Left kidney (tissue), 2 donors: Measurements from ENCODE around the gene PPP1R14D. TPM values are rescaled to one million over a fixed set of nuclear protein-coding genes. Genes with fewer than 3 reads are reported as not detected.
A peak's percentile ranks its signal among the peaks of the same experiment; 100 is the strongest.

Experiments
- DNase-seq: peaks from one replicate; pipeline ENCODE4 v3.0.0-alpha.2; 2013
- polyA plus RNA-seq: library from polyadenylated mRNA; unstranded; fragments of 120-200 nt; gene quantifications from one replicate; pipeline ENCODE4 v1.2.1, GENCODE V29; 2013; ENCODE audit not compliant: insufficient read length

Gene PPP1R14D
- polyA plus RNA-seq, 1 donor: 0.62 TPM

DNA sequence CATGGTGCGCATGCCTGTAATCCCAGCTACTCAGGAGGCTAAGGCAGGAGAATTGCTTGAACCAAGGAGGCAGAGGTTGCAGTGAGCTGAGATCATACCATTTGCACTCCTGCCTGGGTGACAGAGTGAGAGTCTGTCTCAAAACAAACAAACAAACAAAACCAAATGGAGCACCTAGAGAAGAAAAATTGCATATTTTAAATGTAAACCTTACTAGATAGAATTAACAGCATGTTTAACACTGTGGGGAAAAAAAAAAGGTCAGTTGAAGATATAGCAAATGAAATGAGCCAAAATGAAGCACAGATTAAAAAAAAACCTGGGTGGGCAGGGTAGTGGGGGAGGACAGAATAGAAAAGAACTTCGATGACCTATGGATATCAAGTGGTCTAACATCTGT, 7.3 kb downstream of the PPP1R14D start:
- DNase-seq: no peak

- no peak for DNase-seq
Measured at GRCh38 chr15:40819048-40819447, 9.5 kb downstream of the PPP1R14D start.

GRCh38 chr15:40815042-40815698, 13.3 kb downstream of the PPP1R14D start:
- peak; percentile 35 for DNase-seq

GRCh38 chr15:40812721-40813425, 15.6 kb downstream of the PPP1R14D start:
- no peak for DNase-seq

DNA sequence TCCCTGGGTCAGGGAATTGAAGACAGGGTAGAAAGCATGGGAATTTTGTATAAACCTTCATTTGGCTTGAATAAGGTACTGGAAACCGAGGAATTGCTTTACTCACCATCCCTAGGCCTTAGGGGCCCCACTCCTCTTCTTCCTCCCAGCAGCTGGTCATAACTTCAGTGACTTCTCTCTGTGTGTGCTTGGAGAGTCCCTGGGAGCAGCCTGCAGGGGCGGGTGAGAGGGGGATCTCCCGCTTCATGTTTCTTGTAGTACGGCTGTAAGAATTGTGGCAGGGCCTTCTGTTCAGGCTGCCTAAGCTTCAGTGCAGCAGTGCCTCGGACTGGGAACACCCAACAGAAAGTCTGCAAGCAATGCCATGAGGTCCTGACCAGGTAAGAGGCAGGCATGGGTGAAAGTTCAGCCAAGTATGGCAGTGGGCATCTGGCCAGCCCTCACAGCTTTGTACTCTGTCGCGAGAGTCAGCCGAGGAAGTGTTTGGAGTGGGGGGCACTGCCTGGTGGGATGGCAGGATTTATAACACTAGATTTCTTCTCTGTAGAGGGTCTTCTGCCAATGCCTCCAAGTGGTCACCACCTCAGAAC, 19.6 kb downstream of the PPP1R14D start:
- no peak for DNase-seq

- no peak for DNase-seq
Measured at GRCh38 chr15:40807888-40808461, 20.5 kb downstream of the PPP1R14D start.

GRCh38 chr15:40807028-40807887, 21.2 kb downstream of the PPP1R14D start, which contains the start of the genes DNAJC17 and ZFYVE19:
Gene DNAJC17, minus strand, starts transcription at chr15:40807473. Its CDS starts 27 bp downstream, at chr15:40807446.
Gene ZFYVE19, plus strand, starts transcription at chr15:40807089. Its CDS starts 501 bp downstream, at chr15:40807590.
- peak; percentile 97 for DNase-seq

DNA sequence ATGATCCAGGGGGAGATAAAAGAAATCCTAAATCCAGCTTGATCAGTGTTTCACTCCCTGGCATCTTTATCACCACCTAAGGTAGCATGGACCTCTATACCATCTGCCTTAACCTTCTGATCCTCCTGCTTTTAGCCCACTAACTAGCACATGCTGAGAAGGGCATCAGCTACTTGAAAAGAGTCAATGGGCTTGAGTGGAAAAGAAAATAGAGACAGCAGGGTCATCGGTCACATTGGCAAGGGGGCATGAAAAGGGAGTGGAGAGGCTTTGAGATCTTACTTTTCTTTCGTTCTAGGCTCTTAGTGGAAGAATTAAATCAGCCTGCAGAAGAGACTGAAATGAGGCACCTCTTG, 21.9 kb downstream of the PPP1R14D start:
- no peak for DNase-seq

- no peak for DNase-seq
Measured at GRCh38 chr15:40803688-40804087, 24.8 kb downstream of the PPP1R14D start.

- no peak for DNase-seq
Measured at GRCh38 chr15:40803076-40803475, 25.4 kb downstream of the PPP1R14D start.

DNA sequence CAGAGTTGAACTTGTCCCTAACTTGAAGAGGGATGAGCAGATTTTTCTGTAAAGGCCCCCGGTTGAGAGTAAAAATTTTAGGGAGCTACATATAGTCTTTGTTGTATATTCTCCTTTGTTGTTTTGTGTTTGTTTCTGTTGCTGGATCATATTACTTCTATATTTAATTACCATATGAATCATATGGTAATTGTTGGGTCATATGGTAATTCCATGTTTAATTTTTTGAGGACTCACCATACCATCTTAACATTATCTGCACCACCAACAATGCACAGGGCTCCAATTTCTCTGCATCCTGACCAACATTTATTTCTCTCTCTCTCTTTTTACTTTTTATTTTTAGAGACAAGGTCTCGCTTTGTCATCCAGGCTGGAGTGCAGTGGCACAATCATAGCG, 29.0 kb downstream of the PPP1R14D start:
- no peak for DNase-seq

GRCh38 chr15:40796512-40796911, 32.0 kb downstream of the PPP1R14D start:
- no peak for DNase-seq

DNA sequence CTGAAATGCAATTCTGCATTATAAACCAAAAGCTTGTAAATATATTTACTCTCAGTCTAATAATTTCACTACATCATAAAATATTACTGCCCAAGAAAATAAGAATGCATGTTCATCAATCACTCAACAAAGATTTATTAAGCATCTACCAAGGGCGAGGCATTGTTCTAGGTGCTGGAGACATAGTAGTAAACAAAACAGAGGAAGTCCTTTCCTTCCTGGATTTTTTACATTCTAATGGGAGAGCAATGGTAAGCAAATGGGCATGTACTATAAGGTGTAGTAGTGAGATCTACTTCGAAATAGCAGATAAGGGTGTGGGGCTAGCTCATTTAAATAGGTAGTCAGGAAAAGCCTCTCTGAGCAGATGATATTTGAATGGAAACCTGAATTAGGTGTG, 32.5 kb downstream of the PPP1R14D start:
- no peak for DNase-seq

DNA sequence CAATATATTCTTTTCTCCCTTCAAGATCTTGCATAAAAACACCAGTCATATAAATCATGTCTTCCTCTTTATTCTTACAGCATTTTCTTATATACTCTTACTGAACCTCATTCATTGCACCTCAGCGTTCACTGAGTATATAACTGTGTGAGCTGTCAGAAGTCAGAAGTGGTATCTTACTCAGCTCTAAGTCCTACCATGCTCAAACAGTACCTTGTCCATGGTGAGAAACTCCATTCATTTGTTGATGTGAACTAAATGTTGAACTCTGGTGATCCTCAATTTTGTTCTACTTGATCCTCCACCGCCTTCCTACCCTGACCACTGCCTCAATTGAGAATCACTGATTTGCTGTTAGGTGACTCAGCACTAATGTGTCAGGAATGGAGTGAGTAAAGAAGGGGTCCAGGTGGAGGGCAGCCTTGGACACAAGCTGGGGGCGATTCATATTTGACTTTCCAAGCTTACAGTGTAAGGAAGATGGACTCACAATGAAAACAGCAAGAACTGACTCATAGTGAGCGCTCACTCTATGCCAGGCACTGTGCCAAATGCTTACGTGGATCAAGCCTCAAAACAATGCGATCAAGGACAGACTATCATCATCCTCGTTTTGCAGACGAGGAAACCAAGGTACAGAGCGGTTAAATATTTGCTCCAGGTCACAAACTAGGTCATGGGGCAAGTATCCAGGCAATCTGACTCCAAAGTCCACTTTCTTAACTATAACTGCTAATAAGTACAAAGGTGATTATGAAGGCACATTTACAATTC, 35.1 kb downstream of the PPP1R14D start:
- DNase-seq: no peak

DNA sequence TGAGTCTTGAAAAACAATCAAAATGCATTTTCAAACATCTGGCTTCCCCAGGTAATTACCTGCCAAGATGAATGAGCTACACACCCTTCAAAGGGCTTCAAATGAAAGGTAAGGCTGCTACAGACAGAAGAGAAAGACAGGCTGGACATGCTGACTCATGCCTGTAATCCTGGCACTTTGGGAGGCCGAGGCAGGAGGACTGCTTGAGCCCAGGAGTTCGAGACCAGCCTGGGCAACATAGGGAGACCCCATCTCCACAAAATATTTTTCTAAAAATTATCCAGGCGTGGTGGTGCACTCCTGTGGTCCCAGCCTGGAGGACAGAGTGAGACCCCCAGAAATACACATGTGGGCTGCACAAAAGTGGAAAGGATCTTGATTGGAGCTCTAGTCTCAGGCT, 36.1 kb downstream of the PPP1R14D start:
- DNase-seq: no peak

GRCh38 chr15:40790718-40791117, 37.8 kb downstream of the PPP1R14D start:
- no peak for DNase-seq

- no peak for DNase-seq
Measured at GRCh38 chr15:40789999-40790398, 38.5 kb downstream of the PPP1R14D start.

GRCh38 chr15:40789119-40789518, 39.4 kb downstream of the PPP1R14D start:
- DNase-seq: no peak

DNA sequence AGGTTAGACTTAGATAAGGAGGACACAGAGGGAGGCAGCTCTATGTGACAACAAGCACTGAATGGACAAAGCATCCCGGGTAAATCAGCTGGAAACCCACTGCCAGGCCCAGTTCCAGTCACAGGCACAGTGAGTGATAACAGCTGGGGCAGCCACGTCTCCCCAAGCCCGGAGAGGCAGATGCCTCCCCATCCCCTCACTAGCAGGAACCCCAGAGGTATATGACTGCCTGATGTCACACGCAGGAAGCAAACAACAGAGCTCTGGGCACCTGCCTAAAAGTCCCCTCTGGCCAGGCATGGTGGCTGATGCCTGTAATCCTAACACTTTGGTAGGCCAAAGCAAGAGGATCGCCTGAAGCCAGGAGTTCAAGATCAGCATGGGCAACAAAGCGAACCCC, 40.5 kb downstream of the PPP1R14D start:
- DNase-seq: no peak

GRCh38 chr15:40787344-40787841, 41.1 kb downstream of the PPP1R14D start:
- no peak for DNase-seq

GRCh38 chr15:40785814-40786213, 42.7 kb downstream of the PPP1R14D start:
- DNase-seq: no peak
